Bronchial epithelial cell (primary cell): ENCODE data around the gene MATN1. TPM values are rescaled to one million over a fixed set of nuclear protein-coding genes. Genes with fewer than 3 reads are reported as not detected.

Source experiments
- DNase-seq: peaks from one replicate; pipeline ENCODE4 v3.0.0-alpha.2; 2010; ENCODE audit warnings: low read depth
- FAIRE-seq: peaks from 2 replicates; lab custom pipeline; 2011; peaks lifted over from hg19 to GRCh38; lab: Jason Lieb, UNC
- H3K27me3 ChIP-seq: 2 replicates; pipeline ENCODE4 v1.5.1; 2011; ENCODE audit warnings: low read length; ENCODE audit not compliant: control insufficient read depth, insufficient read depth
- H3K36me3 ChIP-seq: 2 replicates; pipeline ENCODE4 v1.5.1; 2011; ENCODE audit warnings: low read length; ENCODE audit not compliant: control insufficient read depth, insufficient read depth
- H3K4me3 ChIP-seq: 2 replicates; pipeline ENCODE4 v1.5.1; 2011; ENCODE audit warnings: mild to moderate bottlenecking, low read depth, low read length, control low read depth
- CTCF ChIP-seq: IDR thresholded peaks from 2 replicates; pipeline ENCODE4 v1.5.1; 2011; ENCODE audit warnings: mild to moderate bottlenecking, moderate library complexity, low read length, control low read depth, inconsistent platforms; ENCODE audit not compliant: insufficient read depth, severe bottlenecking
- total RNA-seq: library from RNA; depleted of rRNA; stranded (reverse); fragments of >200 nt; gene quantifications from 2 replicates; pipeline ENCODE4 v1.2.1, GENCODE V29; 2014

Gene MATN1
- total RNA-seq, 1 donor from 2014 or later, result not detected

GRCh38 chr1:30681782-30682181, 41.6 kb downstream of the MATN1 start:
- no peak overlapping the region for H3K4me3 ChIP-seq
- FAIRE-seq (no peak), DNase-seq (no peak)
- no peak for TF ChIP-seq CTCF
- peaks cover 13% of the 10 kb centered on the region for H3K27me3 ChIP-seq
- no peaks in the 10 kb centered on the region for H3K36me3 ChIP-seq

GRCh38 chr1:30680879-30681278, 42.5 kb downstream of the MATN1 start:
- DNase-seq, result no peak
- Histone ChIP-seq H3K4me3 (no peak overlapping the region), H3K27me3 (peaks cover 13% of the 10 kb centered on the region), H3K36me3 (no peaks in the 10 kb centered on the region)
- no peak for FAIRE-seq
- no peak for TF ChIP-seq CTCF

GRCh38 chr1:30680429-30680828, 43.0 kb downstream of the MATN1 start:
- no peaks in the 10 kb centered on the region for H3K36me3 ChIP-seq
- FAIRE-seq (no peak), DNase-seq (no peak)
- no peak for TF ChIP-seq CTCF
- H3K27me3 ChIP-seq, result peaks cover 11% of the 10 kb centered on the region
- H3K4me3 ChIP-seq, result no peak overlapping the region

GRCh38 chr1:30679976-30680305, 43.4 kb downstream of the MATN1 start:
- DNase-seq (no peak), FAIRE-seq (no peak)
- H3K27me3 ChIP-seq, result peaks cover 11% of the 10 kb centered on the region
- H3K36me3 ChIP-seq, result no peaks in the 10 kb centered on the region
- no peak overlapping the region for H3K4me3 ChIP-seq
- TF ChIP-seq CTCF, result no peak

GRCh38 chr1:30679201-30679975, 44.0 kb downstream of the MATN1 start:
- TF ChIP-seq CTCF, result no peak
- DNase-seq (no peak), FAIRE-seq (no peak)
- no peaks in the 10 kb centered on the region for H3K36me3 ChIP-seq
- H3K4me3 ChIP-seq, result no peak overlapping the region
- H3K27me3 ChIP-seq, result peaks cover 7% of the 10 kb centered on the region

- no peak for TF ChIP-seq CTCF
- Histone ChIP-seq H3K36me3 (no peaks in the 10 kb centered on the region), H3K27me3 (peaks cover 5% of the 10 kb centered on the region), H3K4me3 (no peak overlapping the region)
- DNase-seq (no peak), FAIRE-seq (no peak)
Observed at GRCh38 chr1:30678209-30678608, 45.2 kb downstream of the MATN1 start.
